Measurements from ENCODE around the gene SYNJ2.

GRCh38 chr6:158111987-158112386, 130.3 kb downstream of the SYNJ2 start:
- TF ChIP-seq CTCF (IDR thresholded peaks at IDR 0.05; ENCODE audit: low read depth, low read length) = no peak
- TF ChIP-seq POLR2A (IDR thresholded peaks at IDR 0.05; ENCODE audit: extremely low read depth, insufficient read length) = no peak
- TF ChIP-seq MAX (IDR thresholded peaks at IDR 0.05; ENCODE audit: low read depth, low read length) = no peak
- TF ChIP-seq MYC (IDR thresholded peaks at IDR 0.05; ENCODE audit: low read depth, low read length) = no peak

All from NB4 (cell line).